Islet of Langerhans (tissue), 1 donor: ENCODE measurements around the gene CASTOR1.
"Not testable (repeated sequence)": the region's sequence is repeated elsewhere in the genome, so short reads cannot be mapped to it uniquely, and the experiment has no call there.

ENCODE experiments used
- FAIRE-seq: peaks from one replicate; lab custom pipeline; 2011; peaks lifted over from hg19 to GRCh38; lab: Jason Lieb, UNC

The CASTOR1 gene

DNA sequence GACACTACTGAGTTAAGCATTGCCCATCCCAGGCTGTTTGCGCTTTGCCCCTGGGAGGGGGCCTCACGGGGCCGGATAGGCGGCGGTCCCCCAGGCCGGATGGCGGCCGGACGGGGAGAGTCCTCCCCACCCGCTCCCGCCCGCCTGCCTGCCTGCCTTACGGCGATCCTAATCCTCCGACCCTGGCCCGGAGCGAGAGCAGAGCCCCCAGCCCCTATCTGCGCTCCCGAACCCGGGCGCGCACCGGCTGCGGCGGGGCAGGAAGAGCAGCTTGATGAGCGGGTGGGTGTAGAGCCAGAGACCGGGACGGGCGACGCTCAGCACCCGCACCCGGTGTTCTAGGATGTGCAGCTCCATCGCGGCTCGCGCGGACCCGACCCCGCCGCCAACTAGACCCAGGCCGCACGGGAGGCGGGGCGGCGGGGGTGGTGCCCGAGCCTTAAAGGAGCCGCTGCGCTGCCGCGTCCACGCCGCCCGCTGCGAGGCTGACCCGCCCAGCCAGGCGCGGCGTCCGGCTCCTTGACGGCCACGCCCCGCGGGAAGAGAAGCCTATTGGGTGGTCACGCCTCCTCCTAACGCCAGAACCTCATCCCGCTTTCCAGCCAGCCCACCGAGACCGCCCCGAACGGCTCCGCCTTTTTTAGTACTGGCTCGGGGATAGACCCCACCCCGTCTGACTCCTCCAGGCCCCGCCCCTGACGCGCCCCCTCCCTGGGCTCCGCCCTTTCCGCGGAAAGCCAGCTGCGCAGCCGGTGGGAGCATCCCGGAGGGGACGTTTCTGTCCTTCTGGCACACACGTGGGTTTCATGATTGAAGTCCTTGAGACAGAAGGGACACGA is at the start of gene CASTOR1:
Gene CASTOR1, minus strand, starts transcription at position 365 of the 839 bp plus-strand sequence. Its CDS starts 8 bp downstream, at position 357.
- no peak for FAIRE-seq

DNA sequence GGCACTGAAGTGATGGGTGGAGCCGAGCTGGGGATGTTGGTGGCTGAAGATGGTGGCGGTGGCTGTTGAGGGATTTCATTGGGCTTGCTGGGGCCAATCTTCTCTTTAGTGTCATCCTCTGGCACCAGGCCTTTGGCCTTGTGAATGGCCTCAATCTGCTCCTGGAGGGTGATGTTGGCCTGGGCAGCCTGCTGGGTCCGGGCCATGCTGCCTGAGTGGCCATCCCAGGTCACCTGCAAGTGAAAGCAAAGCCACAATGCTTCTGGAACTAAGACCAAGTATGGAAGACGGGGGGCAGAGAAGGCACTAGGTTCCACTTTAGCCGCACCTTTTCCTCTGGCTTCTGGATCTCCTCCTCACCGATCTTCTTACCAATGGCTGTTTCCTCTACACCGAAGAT is 49.5 kb upstream of the CASTOR1 start:
- FAIRE-seq: no peak

DNA sequence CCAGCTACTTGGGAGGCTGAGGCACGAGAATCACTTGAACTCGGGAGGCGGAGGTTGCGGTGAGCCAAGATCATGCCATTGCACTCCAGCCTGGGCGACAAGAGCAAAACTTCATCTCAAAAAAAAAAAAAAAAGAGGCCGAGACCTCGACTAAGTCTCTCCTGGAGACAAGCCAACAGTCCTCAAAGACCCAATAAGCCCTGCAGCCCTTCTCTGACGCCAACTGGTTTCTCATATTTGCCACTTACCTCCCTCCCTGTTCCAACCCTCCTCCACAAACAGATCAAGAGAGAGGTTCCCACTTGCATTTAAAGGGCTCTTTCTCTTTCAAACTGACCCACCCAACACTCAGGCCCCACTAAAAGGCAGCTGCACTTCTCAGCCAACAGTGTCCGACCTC is 49.0 kb upstream of the CASTOR1 start:
- not testable (repeated sequence) for FAIRE-seq

DNA sequence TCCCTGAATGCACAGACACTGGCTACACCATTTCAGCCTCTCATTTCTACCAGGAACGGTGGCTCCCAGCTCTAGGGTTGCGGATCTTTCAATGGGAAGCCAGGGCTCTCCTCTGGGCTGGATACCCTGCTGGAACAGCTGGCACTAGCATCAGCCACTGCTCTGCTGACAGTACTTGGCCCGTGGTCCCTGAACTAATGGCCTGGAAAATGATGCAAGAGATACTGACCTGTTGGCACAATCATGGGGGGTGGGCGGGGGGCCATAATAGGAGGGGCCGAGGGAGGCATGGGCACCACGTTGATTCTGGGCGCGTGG is 48.1 kb upstream of the CASTOR1 start:
- no peak for FAIRE-seq

DNA sequence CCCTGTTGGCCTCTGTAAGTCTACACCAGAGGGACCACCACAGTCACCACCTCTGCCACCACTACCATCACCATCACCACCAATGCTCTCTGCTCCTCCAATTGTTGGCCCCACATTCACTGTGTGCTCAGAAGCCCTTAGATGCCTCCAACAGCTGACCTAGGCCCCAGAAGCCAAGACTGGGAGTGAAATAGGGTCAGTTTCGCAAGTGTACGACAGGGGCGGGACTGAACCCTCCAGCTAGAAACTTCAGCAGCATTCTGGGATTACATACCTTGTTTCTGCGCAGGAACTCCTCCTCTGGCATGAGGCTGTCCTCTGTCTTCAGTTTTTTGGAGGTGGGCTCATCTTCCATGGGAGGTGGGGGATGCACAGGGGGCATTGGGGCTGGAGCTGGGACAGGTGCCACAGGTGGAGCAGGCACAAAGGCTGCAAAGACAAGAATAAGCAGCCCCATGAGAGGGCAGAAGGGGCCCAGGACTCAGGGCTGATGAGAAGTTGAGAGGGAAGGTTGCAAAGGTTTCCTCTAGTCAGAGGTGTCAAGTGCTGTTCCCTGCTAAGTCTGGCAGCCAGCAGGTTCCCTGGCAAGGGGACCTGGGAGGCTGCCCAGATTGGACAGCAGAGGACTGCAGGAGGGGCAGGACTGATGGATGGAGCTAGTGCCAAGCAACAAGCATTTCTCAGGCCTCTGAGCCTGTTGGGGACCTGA is 47.6 kb upstream of the CASTOR1 start:
- no peak for FAIRE-seq

DNA sequence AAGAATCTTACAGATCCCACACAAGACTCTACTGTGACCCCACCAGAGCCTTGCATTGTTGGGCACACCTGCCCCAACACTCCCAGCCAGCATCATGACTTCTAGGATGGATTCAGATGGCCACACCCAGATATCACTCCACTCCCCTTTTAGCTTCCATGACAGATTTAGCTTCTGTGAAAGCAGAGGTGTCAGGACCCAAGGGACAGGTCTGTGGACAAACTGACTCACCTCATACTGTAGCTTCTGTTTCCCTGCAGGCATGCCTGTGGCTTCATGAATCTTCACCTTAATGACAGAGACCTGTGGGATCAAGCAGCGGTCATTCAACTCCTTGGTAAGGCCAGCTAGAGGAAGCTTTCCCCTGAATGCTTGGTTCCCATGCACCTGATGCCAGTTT is 45.9 kb upstream of the CASTOR1 start:
- no peak for FAIRE-seq

DNA sequence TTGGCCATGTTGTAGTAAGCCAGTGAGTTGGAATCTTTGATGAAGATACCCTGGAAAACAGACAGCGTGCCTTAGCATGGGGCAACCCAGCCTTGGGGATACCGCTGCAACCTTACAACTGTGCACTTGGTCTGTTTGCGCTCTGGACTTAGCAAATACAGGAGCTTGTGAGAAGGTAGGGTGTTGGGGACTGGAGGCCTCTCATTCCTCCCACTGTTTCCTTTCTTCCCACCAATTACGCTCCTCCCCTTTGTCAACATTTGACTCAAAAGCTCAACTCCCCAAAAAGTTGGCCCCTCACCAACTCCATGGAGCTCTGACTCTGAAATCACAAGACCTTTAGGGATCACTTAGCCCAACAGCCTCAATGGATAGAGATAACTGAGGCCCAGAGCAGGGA is 45.3 kb upstream of the CASTOR1 start:
- FAIRE-seq: no peak

DNA sequence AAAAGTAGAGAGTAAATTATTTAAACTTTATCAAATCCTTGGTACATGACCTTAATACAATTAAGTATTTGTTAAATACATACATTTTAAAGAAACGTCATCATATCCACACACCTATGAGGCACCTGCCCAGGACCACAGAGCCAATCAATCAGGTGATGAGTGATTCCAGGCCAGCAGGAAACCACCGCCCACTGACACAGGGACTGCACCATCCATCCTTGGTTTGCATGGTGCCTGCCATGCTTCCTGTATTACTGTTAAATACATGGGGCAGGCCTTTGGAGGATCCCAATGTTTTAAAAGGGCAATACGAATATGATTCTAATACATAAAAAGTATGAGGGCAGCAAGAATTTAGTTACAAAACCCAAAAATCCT is 44.4 kb upstream of the CASTOR1 start:
- no peak for FAIRE-seq

DNA sequence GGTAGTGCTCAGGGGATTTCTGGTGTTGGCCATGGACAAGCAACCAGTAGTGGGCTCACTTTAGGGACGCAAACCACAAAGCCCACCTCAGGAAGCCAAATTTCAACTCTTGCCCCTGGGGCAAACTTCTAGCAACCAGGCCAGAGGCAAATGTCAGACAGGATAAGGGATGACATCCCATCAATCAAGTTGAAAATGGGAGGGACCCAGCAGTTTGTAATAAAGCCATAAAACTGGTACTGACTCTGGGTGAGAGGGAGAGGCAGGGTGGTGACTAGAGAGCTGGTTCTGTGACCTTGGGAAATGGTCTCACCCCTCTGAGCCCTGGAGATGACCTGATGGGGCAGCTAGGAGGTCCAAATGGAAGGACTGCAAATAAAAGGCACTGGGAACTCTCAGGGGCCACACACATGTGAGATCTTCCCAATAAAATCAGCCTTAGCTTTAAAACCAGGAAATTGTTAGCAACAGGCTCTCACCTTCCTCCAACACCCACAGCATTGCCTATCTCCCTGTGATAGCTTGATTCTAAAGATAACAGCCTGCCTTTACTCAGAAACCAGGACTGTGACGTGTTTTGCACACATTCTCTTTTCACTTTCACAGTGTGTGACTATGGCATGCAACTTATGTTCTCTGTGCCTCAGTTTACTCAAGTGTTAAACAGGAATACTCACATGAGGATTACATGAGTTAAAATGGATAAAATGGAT is 43.8 kb upstream of the CASTOR1 start:
- no peak for FAIRE-seq

DNA sequence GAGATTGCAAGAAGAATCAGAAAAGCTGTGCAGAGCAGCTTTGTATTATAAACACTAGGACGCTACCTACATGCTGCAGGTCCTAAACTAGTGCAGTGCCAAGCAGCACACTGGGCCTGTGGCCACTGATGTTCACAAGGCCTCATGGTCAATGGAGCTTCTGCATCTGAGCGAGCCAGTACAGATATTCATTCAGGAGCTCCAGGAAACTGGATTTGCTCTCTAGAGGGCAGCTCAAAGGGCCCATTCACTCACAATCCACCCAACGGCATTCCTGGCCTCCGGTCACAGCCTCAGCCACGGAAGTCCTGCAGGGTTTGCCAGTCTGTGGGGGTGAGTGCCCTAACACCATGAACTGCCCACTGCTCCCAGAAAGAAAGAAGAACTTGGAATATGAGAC is 43.2 kb upstream of the CASTOR1 start:
- FAIRE-seq: no peak

DNA sequence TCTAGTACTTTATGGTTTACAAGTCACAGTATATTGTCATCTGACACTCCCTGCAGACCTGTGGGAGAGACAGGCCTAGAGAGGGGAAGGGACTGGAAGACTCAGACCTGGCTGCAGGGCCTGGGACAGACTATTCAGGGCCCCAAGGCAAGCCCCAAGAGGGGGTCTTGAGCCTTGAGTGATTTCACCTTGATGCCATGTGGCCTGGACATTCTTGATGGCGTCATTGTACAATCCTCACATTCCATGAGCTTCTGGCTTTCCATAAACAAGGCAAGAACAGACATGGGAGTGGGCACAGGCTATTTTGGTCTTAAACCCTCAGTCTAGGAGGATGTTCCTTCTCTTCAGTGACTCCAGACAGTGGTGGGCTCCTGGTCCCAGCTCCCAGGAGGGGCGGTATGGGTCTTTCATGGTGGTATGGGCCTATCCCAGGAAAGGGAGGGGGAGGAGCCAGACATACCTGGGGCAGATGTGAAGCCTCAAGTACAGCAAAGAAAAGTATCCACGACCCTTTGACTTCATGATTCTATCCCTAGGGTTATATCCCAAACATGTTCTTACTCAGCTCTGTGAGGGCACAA is 39.3 kb upstream of the CASTOR1 start:
- FAIRE-seq: no peak

DNA sequence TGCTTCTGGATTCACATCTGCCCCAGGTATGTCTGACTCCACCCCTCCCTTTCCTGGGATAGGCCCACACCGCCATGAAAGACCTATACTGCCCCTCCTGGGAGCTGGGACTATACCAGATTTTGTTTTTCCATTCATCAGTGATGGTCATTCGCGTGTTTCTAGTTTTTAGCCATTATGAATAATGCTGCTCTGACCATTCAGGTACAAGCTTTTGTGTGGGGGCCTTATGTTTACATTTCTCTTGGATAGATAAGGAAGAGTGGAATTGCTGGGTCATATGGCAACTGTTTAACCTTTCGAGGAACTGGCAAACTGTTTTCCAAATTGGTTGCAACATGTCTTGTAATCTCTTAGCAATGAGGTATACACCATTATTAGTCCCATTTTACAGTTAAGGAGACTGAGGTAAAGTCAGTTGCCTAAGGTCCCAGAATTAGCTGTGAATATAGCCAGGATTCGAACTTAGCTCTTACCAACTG is 38.6 kb upstream of the CASTOR1 start:
- no peak for FAIRE-seq

DNA sequence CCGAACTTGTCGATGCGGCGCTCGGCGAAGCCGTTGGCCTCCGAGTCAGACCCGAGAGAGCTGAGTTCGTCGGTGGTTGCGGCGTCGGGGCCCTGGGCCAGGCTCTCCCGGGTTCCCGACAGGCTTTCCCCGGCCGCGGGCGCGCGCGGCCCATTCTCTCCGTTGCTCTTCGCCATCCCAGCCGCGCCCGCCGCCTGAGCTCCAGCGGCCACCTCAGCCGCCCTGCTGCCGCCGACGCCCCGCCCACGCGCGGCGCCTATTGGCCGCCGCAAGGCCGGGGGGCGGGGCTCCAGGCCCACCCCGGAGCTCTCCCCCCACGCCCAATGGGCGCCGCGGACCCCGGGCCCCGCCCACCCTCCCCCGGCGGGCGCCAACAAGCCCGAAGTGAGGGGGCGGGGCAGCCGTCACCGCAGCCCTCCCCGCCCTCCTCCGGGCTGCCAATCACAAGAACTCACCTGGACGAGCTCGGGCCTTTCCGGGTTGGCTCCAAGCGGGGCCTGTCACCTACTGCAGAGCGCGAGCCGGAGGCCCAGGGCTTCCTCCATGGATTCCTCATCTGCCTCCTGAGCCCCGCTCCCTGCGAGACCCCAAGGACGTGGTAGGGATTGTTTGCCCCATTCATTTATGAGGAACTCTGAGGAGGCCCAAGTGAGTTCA is 37.5 kb upstream of the CASTOR1 start, which contains the start of gene TBC1D10A:
Gene TBC1D10A, minus strand, starts transcription at position 236 of the 657 bp plus-strand sequence. Its CDS starts 60 bp downstream, at position 176.
- FAIRE-seq: no peak

DNA sequence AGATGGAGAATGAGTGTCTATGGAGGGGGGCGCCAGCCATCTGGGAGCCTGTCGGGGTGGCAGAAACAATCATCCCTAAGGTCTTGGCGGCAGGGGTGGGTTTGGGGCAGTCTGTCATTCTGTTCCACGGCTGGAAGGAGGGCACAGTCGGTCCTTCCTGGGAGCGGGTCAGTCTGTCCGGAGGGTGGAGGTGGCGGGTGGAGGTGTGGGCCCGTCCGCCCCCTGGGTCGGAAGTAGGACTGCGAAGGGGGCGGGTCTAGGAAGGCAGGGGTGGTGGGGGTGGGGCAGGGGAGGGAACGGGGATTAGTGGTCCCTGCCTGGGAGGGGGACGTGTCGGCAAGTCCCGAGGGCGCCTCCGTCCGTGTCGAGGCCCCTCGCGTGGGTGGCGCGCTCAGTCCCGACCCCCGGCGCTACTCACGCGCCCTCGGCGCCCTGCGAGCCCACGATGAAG is 37.0 kb upstream of the CASTOR1 start:
- no peak for FAIRE-seq

DNA sequence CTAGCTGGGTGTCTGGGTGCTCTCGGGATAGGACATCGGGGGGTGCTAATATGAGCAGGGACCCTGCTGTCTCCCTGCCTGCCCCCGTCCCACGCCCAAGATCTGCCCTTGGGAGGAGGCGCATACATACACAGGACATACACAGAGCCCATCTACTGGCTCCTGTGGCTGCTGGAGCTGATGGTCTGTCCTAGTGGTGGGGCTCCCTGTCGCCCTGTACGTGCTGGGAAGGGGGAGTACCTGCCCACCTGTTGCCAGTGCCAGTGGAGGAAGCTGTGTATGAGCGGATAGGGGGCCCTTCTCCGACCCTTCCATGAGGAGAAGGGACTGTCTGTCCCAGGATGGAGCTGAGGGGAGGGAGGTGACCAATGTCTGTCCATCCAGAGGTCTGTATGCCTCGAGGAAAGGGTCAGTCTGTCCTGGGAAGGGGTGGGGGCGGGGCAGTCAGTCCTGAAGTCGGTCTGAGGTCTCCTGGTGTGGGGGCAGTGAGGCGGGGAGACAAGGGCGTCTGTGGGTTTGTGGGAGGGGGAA is 36.5 kb upstream of the CASTOR1 start:
- FAIRE-seq: no peak

DNA sequence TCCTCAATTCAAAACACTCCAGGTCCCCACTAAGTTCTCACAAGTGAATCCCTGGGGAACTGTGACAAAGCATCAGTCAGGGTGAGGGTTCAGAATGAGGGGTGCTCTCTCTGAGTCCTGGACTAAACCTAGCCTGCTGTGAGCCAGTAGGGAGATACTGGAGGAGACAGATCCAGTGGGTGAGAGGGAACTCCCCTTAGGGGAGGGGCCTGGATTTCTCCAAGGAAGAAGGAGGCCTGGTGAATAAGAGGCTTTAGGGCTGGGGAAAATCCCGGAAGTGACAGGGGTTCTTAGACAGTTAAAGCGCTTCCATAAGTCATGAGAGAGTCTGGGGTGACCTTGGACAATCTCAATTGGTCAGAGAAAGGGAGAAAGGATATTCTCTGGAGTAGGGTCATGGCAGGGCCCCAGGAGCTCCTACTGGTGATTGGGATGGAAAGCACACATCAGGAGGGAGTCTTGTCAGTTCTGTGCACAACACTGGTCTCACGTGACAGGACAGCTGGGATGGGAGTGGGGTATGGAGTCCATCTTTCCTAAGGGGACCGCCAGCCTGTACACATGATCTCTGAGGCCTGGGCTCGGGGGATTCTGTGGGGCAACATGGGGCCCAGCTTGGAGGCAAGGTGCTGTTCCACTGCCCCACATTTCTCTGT is 35.9 kb upstream of the CASTOR1 start:
- no peak for FAIRE-seq

DNA sequence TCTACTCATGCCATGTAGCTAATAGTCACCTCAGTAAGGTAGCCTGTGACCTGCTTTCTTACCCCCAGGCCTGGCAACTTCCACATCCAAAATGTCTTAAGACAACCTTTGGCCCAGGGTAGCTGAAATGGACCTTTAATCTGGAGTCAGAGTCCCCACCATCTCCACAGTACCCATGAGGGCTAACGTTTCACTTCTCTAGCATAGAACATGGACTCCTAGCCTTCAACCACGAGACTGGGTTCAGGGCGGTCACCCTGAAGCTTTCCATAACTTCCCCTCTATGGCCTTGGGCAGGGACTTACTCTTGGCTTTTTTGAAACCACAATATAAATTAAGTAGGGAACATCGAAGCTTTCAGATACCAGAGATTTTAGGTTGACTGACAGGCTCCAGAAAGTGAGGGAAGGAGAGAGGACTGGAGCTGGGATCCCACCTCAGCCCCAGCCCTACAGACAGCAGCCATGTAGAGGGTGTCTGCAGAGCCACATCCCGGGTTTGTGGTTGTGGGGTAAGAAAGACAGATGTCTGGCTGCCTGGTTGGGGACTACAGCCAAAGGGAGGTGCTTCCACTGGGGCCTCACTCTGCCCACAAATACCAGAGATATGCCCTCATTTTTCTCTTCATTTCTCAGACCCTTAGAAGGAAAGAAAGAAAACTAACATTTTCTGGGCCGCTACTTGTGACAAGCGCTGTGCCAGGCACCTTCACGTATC is 34.9 kb upstream of the CASTOR1 start:
- FAIRE-seq: no peak

DNA sequence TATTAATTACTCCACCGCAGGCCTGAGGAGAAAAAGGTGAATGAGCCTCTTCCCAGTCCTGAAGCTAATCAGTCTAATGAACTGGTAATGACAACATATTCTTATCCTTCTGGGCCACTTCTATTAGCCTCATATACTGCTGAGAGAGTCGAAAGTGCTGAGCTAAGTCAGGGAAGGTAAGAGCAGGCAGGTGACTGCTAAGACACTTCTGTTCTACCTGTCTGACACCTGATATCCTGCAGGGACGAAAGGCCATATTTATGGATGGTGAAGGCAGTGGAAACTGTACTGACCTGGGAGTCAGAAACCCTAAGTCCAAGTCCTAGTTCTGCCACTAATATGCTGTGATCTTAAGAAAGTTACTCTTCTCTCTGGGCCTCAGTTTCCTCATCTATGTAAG is 33.9 kb upstream of the CASTOR1 start:
- FAIRE-seq: no peak

DNA sequence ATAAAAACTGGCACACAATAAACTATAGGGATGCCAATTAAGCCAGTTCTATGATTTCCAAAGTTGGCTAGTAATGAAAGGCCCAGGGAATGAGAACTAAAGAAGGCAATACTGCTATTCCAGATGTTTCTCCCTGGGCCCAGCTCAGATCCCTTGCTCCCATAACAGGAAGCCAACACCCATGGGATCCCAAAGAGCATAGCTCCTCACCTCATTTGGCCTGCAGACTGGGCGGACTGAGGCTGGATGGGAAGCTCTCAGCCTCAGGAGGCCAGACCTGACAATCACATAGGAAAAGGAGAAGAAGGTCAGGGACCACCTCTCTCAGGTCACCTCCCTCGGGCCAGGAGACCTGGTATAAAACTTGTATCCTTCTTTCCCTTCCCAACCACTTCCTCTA is 32.2 kb upstream of the CASTOR1 start:
- no peak for FAIRE-seq

DNA sequence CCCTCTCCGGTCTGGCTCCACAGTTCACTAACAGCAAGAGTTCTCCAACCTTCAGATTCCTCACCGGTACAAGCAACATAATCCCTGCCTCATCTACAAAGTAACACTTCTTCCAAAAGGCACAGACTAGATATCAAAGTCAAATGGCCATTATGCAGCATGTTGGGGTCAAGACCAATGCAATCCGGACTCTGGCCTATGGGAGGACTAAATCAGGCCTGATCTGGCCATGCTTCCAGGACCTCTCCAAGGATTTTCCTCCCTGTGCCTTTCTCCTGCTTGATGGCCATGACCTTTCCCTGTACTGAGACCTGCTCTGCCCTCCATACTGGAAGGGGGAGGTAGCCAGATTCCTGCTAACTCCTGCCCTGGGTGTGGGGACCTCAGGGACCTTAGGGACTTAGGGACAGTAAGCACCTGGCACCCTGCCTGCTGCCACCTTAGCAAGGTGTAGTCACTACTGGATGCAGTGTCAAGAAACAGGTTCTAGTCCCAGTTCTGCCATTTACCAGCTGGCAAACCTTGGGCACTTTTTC is 30.8 kb upstream of the CASTOR1 start:
- FAIRE-seq: no peak
